Caco-2 (cell line): ENCODE results near the gene EXD3. TPM values are rescaled to one million over a fixed set of nuclear protein-coding genes. Genes with fewer than 3 reads are reported as not detected.
A peak's percentile ranks its signal among the peaks of the same experiment; 100 is the strongest.

Experiments
- BruUV-seq: library from RNA; stranded (reverse); fragments of 400-500 nt; replicated peaks from 2 replicates; lab custom pipeline; 2021; lab: Mats Ljungman, UMichigan
- CTCF ChIA-PET: fragments of 300-600 bp; sonication (Branson Sonifier 250); formaldehyde crosslinking; loops from one replicate; lab custom pipeline; 2022; ENCODE audit warnings: antibody characterized with exemption; lab: Charles Lee
- POLR2A ChIA-PET: fragments of 300-600 bp; sonication (Branson Sonifier 250); formaldehyde crosslinking; loops from one replicate; lab custom pipeline; 2022; ENCODE audit warnings: antibody characterized with exemption; lab: Charles Lee
- DNase-seq, 2 experiments: peaks; one replicate each; pipeline versions ENCODE4 v3.0.0 to v3.0.0-alpha.2; 2020 to 2022
- H3K27me3 ChIP-seq: replicated peaks from 2 replicates; pipeline ENCODE4 v1.6.0; 2011; ENCODE audit warnings: low read length; ENCODE audit not compliant: control insufficient read depth, insufficient read depth
- H3K36me3 ChIP-seq: 2 replicates; pipeline ENCODE4 v1.5.1; 2011; ENCODE audit warnings: low read length; ENCODE audit not compliant: control insufficient read depth, insufficient read depth
- H3K4me1 ChIP-seq: fragments of 250-450 bp; sonication (Bioruptor Pico); 2 replicates; pipeline ENCODE4 v1.5.1; 2020; ENCODE audit warnings: mild to moderate bottlenecking
- H3K4me3 ChIP-seq: 2 replicates; pipeline ENCODE4 v1.5.1; 2011; ENCODE audit warnings: low read depth, mild to moderate bottlenecking, control low read depth, low read length
- H3K9me3 ChIP-seq: fragments of 250-450 bp; sonication (Bioruptor Pico); 2 replicates; pipeline ENCODE4 v1.5.1; 2020; ENCODE audit warnings: mild to moderate bottlenecking, moderate library complexity
- H3K27ac Mint-ChIP-seq: one replicate; pipeline ENCODE4 v1.8.0; 2022; ENCODE audit warnings: mixed read lengths; ENCODE audit not compliant: unreplicated experiment
- H3K27me3 Mint-ChIP-seq: one replicate; pipeline ENCODE4 v1.8.0; 2022; ENCODE audit warnings: mixed read lengths; ENCODE audit not compliant: insufficient read depth, unreplicated experiment
- H3K36me3 Mint-ChIP-seq: one replicate; pipeline ENCODE4 v1.8.0; 2022; ENCODE audit warnings: mild to moderate bottlenecking, mixed read lengths; ENCODE audit not compliant: insufficient read depth, unreplicated experiment
- H3K4me1 Mint-ChIP-seq: one replicate; pipeline ENCODE4 v1.8.0; 2022; ENCODE audit warnings: low read depth, mixed read lengths; ENCODE audit not compliant: unreplicated experiment
- H3K4me3 Mint-ChIP-seq: one replicate; pipeline ENCODE4 v1.8.0; 2022; ENCODE audit warnings: mild to moderate bottlenecking, moderate library complexity, mixed read lengths; ENCODE audit not compliant: unreplicated experiment
- H3K9me3 Mint-ChIP-seq: one replicate; pipeline ENCODE4 v1.8.0; 2022; ENCODE audit warnings: mixed read lengths; ENCODE audit not compliant: unreplicated experiment
- CTCF ChIP-seq, 2 experiments: fragments of 200-600 bp in 1 of 2; IDR thresholded peaks; 1 replicate in 1 of 2; 2 replicates in 1 of 2; pipeline versions ENCODE4 v1.5.1 to v1.8.0; 2011 to 2022; ENCODE audit warnings: antibody characterized with exemption in 1 of 2, control low read depth in 1 of 2, inconsistent platforms in 1 of 2, low read depth in 1 of 2, low read length in 1 of 2, mild to moderate bottlenecking in 1 of 2, moderate library complexity in 1 of 2; ENCODE audit not compliant: insufficient read depth in 1 of 2, severe bottlenecking in 1 of 2, unreplicated experiment in 1 of 2
- intact Hi-C: fragments of 100-400 bp; cut with micrococcal nuclease; formaldehyde crosslinking; loops from one replicate; pipeline ENCODE4 v1.10.0; 2022; ENCODE audit not compliant: unreplicated experiment
- total RNA-seq: library from RNA; stranded (reverse); gene quantifications from 2 replicates; pipeline ENCODE4 v1.2.3, GENCODE V29; 2022

Gene EXD3
- total RNA-seq, 1 experiment from 2014 or later, result 10.9 TPM

- Mint-ChIP-seq H3K27ac (no peak overlapping the region), H3K4me1 (peaks cover 5% of the 10 kb centered on the region), H3K36me3 (peaks cover 9% of the 10 kb centered on the region), H3K9me3 (no peaks in the 10 kb centered on the region), H3K27me3 (no peaks in the 10 kb centered on the region), H3K4me3 (no peak overlapping the region)
- Histone ChIP-seq H3K9me3 (no peaks in the 10 kb centered on the region), H3K36me3 (no peaks in the 10 kb centered on the region), H3K4me1 (no peaks in the 10 kb centered on the region), H3K4me3 (no peak overlapping the region), H3K27me3 (no peaks in the 10 kb centered on the region)
- TF ChIP-seq CTCF (IDR thresholded peaks at IDR 0.05; ENCODE audit: insufficient read depth in 1 of 2, low read depth in 1 of 2, low read length in 1 of 2, severe bottlenecking in 1 of 2, unreplicated experiment in 1 of 2), result no peak
- peak in 1 of 2 experiments; percentile 20 for DNase-seq
- ChIA-PET POLR2A (no interaction called here), CTCF (no interaction called here)
- no TSS peak for BruUV-seq
- intact Hi-C loops, result no loop called here
These were observed 54.4 kb downstream of the EXD3 start for GRCh38 chr9:137368431-137369035.

GRCh38 chr9:137367506-137368430, 55.2 kb downstream of the EXD3 start:
- Histone ChIP-seq H3K36me3 (no peaks in the 10 kb centered on the region), H3K4me3 (no peak overlapping the region), H3K4me1 (no peaks in the 10 kb centered on the region), H3K9me3 (no peaks in the 10 kb centered on the region), H3K27me3 (no peaks in the 10 kb centered on the region)
- H3K4me3 Mint-ChIP-seq, result no peak overlapping the region
- ChIA-PET POLR2A (no interaction called here), CTCF (no interaction called here)
- DNase-seq, result peak in 1 of 2 experiments; percentile 20
- no TSS peak for BruUV-seq
- H3K27me3 Mint-ChIP-seq, result no peaks in the 10 kb centered on the region
- intact Hi-C loops, result no loop called here
- H3K36me3 Mint-ChIP-seq, result peaks cover 9% of the 10 kb centered on the region
- no peak for TF ChIP-seq CTCF (IDR thresholded peaks at IDR 0.05; ENCODE audit: insufficient read depth in 1 of 2, low read depth in 1 of 2, low read length in 1 of 2, severe bottlenecking in 1 of 2, unreplicated experiment in 1 of 2)
- no peak overlapping the region for H3K27ac Mint-ChIP-seq
- no peaks in the 10 kb centered on the region for H3K9me3 Mint-ChIP-seq
- peaks cover 5% of the 10 kb centered on the region for H3K4me1 Mint-ChIP-seq

GRCh38 chr9:137366891-137367381, 56.0 kb downstream of the EXD3 start:
- Mint-ChIP-seq H3K9me3 (no peaks in the 10 kb centered on the region), H3K4me3 (no peak overlapping the region), H3K36me3 (peaks cover 6% of the 10 kb centered on the region), H3K27ac (no peak overlapping the region), H3K27me3 (no peaks in the 10 kb centered on the region), H3K4me1 (peaks cover 5% of the 10 kb centered on the region)
- peak in 1 of 2 experiments; percentile 23 for DNase-seq
- Histone ChIP-seq H3K36me3 (no peaks in the 10 kb centered on the region), H3K27me3 (no peaks in the 10 kb centered on the region), H3K4me3 (no peak overlapping the region), H3K4me1 (no peaks in the 10 kb centered on the region), H3K9me3 (no peaks in the 10 kb centered on the region)
- no TSS peak for BruUV-seq
- CTCF ChIA-PET, result no interaction called here
- POLR2A ChIA-PET, result no interaction called here
- intact Hi-C loops, result no loop called here
- TF ChIP-seq CTCF (IDR thresholded peaks at IDR 0.05; ENCODE audit: insufficient read depth in 1 of 2, low read depth in 1 of 2, low read length in 1 of 2, severe bottlenecking in 1 of 2, unreplicated experiment in 1 of 2), result no peak
